Measurements from ENCODE around the gene RPS6KA2.

RPS6KA2 gene

GRCh38 chr6:166462461-166463135, 164.5 kb downstream of the RPS6KA2 start:
- no peak for DNase-seq

- DNase-seq = no peak
These were observed 165.1 kb downstream of the RPS6KA2 start for GRCh38 chr6:166461821-166462460.

- no peak for DNase-seq
These were observed 166.3 kb downstream of the RPS6KA2 start for GRCh38 chr6:166460473-166461437.

- no peak for DNase-seq
These were observed 167.1 kb downstream of the RPS6KA2 start for GRCh38 chr6:166459906-166460305.

GRCh38 chr6:166459272-166459671, 167.8 kb downstream of the RPS6KA2 start:
- no peak for DNase-seq

GRCh38 chr6:166456395-166457156, 170.5 kb downstream of the RPS6KA2 start:
- DNase-seq = peak; percentile 11

GRCh38 chr6:166454692-166455515, 172.1 kb downstream of the RPS6KA2 start:
- no peak for DNase-seq

GRCh38 chr6:166453651-166454050, 173.4 kb downstream of the RPS6KA2 start:
- DNase-seq = no peak

- no peak for DNase-seq
These were observed 176.7 kb downstream of the RPS6KA2 start for GRCh38 chr6:166450167-166450873.

GRCh38 chr6:166449641-166450040, 177.4 kb downstream of the RPS6KA2 start:
- DNase-seq = no peak

- DNase-seq = no peak
These were observed 178.0 kb downstream of the RPS6KA2 start for GRCh38 chr6:166449036-166449435.

- DNase-seq = no peak
These were observed 178.6 kb downstream of the RPS6KA2 start for GRCh38 chr6:166448432-166448831.

- no peak for DNase-seq
These were observed 180.4 kb downstream of the RPS6KA2 start for GRCh38 chr6:166446567-166447065.

- DNase-seq = no peak
These were observed 180.9 kb downstream of the RPS6KA2 start for GRCh38 chr6:166446146-166446545.

GRCh38 chr6:166444446-166444845, 182.6 kb downstream of the RPS6KA2 start:
- DNase-seq = no peak

- no peak for DNase-seq
These were observed 183.9 kb downstream of the RPS6KA2 start for GRCh38 chr6:166443166-166443565.

- no peak for DNase-seq
These were observed 184.8 kb downstream of the RPS6KA2 start for GRCh38 chr6:166442131-166442685.

GRCh38 chr6:166441325-166442078, 185.5 kb downstream of the RPS6KA2 start:
- no peak for DNase-seq

GRCh38 chr6:166440729-166441128, 186.3 kb downstream of the RPS6KA2 start:
- DNase-seq = no peak

GRCh38 chr6:166440106-166440505, 186.9 kb downstream of the RPS6KA2 start:
- no peak for DNase-seq
